ENCODE data around the gene SPDYE6. TPM values are rescaled to one million over a fixed set of nuclear protein-coding genes. Genes with fewer than 3 reads are reported as not detected.

The SPDYE6 gene
- total and polyA plus RNA-seq, 2 experiments from 2014 or later: not detected

DNA sequence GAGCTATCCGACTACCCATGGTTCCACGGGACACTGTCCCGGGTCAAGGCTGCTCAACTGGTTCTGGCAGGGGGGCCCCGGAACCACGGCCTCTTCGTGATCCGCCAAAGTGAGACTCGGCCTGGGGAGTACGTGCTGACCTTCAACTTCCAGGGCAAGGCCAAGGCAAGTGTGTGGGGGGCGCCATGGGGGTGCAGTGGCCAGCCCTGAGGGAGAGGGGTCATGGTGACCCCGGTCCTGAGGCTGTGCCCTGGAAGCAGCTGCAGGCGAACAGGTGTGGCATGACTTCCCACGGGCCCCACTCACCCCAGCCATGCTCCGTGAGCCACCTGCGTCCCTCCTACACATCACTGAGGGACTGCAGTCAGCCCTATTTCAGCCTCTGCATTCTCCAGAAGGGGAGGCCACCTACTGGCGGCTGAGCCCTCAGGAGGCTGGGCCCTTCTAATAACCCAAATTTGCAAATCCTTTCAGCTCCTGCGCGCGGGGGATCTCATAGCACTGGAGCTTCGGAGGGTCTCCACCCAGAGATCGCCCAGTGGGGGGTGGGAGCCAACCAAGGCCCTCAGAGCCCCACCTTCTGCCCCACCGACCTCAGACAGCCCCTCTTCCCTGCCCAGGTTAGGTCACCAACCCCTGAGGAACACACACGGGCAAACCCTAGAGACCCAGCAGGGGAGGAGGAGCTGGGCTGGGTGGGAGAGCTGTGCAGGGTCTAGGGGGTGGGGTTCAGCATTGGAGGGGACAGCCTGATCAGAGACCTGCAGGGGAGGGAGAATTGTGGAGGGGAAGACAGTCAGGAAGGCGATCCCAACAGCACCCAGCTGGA lies 38.8 kb downstream of the SPDYE6 start:
- no peak overlapping the region; the same call in 1 of the 2 replicates for H3K27ac Mint-ChIP-seq
- no peak overlapping the region for H3K4me3 ChIP-seq
- DNase-seq (ENCODE audit: low spot score): peak; percentile 43
- H3K4me1 ChIP-seq (ENCODE audit: insufficient read depth): peaks cover 3% of the 10 kb centered on the region; the same call in 1 of the 2 replicates
- peaks cover 16% of the 10 kb centered on the region for H3K36me3 Mint-ChIP-seq (ENCODE audit: low read depth)
- peaks cover 16% of the 10 kb centered on the region for H3K27me3 Mint-ChIP-seq (ENCODE audit: insufficient read depth, low read depth, poor library complexity)
- H3K4me2 ChIP-seq: no peak overlapping the region
- TF ChIP-seq, protein P1, sequence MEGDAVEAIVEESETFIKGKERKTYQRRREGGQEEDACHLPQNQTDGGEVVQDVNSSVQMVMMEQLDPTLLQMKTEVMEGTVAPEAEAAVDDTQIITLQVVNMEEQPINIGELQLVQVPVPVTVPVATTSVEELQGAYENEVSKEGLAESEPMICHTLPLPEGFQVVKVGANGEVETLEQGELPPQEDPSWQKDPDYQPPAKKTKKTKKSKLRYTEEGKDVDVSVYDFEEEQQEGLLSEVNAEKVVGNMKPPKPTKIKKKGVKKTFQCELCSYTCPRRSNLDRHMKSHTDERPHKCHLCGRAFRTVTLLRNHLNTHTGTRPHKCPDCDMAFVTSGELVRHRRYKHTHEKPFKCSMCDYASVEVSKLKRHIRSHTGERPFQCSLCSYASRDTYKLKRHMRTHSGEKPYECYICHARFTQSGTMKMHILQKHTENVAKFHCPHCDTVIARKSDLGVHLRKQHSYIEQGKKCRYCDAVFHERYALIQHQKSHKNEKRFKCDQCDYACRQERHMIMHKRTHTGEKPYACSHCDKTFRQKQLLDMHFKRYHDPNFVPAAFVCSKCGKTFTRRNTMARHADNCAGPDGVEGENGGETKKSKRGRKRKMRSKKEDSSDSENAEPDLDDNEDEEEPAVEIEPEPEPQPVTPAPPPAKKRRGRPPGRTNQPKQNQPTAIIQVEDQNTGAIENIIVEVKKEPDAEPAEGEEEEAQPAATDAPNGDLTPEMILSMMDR (conservative IDR thresholded peaks at IDR 0.05; ENCODE audit: low read depth in 2 of 2): peak; percentile 15 to 51; a peak in 2 of 4 replicates
- TF ChIP-seq ZNF331 (CRISPR knock-in tag; IDR thresholded peaks at IDR 0.05; ENCODE audit: low read depth) (no peak), POLR2AphosphoS5 (IDR thresholded peaks at IDR 0.05; ENCODE audit: low read depth) (no peak), STAT1 (IDR thresholded peaks at IDR 0.05; ENCODE audit: unreplicated experiment) (no peak)
- no peaks in the 10 kb centered on the region for H3K9me2 ChIP-seq (ENCODE audit: insufficient read depth)
- H3K9me3 Mint-ChIP-seq: no peaks in the 10 kb centered on the region
- no peaks in the 10 kb centered on the region for H3K79me2 ChIP-seq (replicated peaks; ENCODE audit: insufficient read depth)
- ATAC-seq: peak; percentile 47
- H3K27me3 ChIP-seq (ENCODE audit: insufficient read depth): no peaks in the 10 kb centered on the region
- 0 out of 2 replicates have a peak, but pooled peaks cover 3% of the 10 kb centered on the region for H3F3A ChIP-seq (replicated peaks; ENCODE audit: low read depth)
- H3K4me3 Mint-ChIP-seq: no peak overlapping the region
- H2AFZ ChIP-seq: no peak overlapping the region
- no peaks in the 10 kb centered on the region for H3K36me3 ChIP-seq (ENCODE audit: insufficient read depth)
- H4K20me1 ChIP-seq (replicated peaks; ENCODE audit: insufficient read depth): no peaks in the 10 kb centered on the region
- H3K27ac ChIP-seq (ENCODE audit: low read depth): no peak overlapping the region
- H3K4me1 Mint-ChIP-seq: peaks cover 14% of the 10 kb centered on the region; the same call in 2 of the 3 replicates

DNA sequence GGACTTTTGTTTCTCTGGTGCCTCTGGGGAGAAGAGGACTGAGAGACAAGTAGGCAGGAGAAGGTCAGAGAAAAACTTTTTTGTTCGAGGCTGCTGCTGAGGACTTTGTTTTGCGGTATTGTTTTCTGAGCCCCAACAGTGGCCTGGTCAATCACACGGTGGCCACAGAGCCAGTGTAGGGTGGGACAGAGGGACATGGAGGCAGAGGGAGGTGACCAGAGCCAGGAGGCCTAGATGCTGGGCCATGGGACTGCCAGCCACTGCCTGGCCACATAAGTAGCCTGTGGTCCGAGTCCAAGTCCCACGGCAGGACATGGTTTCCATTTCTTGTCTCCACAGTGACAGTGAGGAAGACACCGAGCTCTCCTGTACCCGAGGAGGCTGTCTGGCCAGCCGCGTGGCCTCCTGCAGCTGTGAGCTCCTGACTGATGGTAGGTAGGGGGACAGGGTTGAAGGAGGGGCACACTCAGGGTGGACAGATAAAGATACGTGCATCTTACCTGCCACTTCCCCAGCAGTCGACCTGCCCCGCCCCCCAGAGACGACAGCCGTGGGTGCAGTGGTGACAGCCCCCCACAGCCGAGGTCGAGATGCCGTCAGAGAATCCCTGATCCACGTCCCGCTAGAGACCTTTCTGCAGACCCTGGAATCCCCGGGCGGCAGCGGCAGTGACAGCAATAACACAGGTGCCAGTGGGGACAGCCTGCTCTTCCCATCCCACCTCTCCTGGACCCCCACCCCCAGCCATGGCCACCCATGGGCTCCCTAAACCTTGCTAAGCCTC lies 42.1 kb downstream of the SPDYE6 start:
- H3K36me3 ChIP-seq (ENCODE audit: insufficient read depth): no peaks in the 10 kb centered on the region
- peaks cover 23% of the 10 kb centered on the region for H3K36me3 Mint-ChIP-seq (ENCODE audit: low read depth)
- no peaks in the 10 kb centered on the region for H3K9me2 ChIP-seq (ENCODE audit: insufficient read depth)
- ATAC-seq (no peak), DNase-seq (ENCODE audit: low spot score) (no peak)
- no peaks in the 10 kb centered on the region; the same call in 1 of the 2 replicates for H3K4me1 ChIP-seq (ENCODE audit: insufficient read depth)
- H3K79me2 ChIP-seq (replicated peaks; ENCODE audit: insufficient read depth): no peaks in the 10 kb centered on the region
- H3K27ac ChIP-seq (ENCODE audit: low read depth): peak overlapping the region; percentile 55; the same call in 1 of the 2 replicates
- H3K27me3 ChIP-seq (ENCODE audit: insufficient read depth): no peaks in the 10 kb centered on the region
- no peaks in the 10 kb centered on the region for H4K20me1 ChIP-seq (replicated peaks; ENCODE audit: insufficient read depth)
- H3K4me3 ChIP-seq: no peak overlapping the region
- no peak overlapping the region for H3K4me3 Mint-ChIP-seq
- H3K9me3 Mint-ChIP-seq: no peaks in the 10 kb centered on the region
- no peak overlapping the region for H3K27ac Mint-ChIP-seq
- H3K4me1 Mint-ChIP-seq: peaks cover 12% of the 10 kb centered on the region; the same call in 2 of the 3 replicates
- no peak overlapping the region for H3K4me2 ChIP-seq
- H2AFZ ChIP-seq: no peak overlapping the region
- no peaks in the 10 kb centered on the region for H3F3A ChIP-seq (replicated peaks; ENCODE audit: low read depth)
- peaks cover 12% of the 10 kb centered on the region for H3K27me3 Mint-ChIP-seq (ENCODE audit: insufficient read depth, low read depth, poor library complexity)
- no peak for TF ChIP-seq ZNF114 (CRISPR knock-in tag; IDR thresholded peaks at IDR 0.05)
- no peak for TF ChIP-seq ZNF331 (CRISPR knock-in tag; IDR thresholded peaks at IDR 0.05; ENCODE audit: low read depth)
- TF ChIP-seq, protein P2, sequence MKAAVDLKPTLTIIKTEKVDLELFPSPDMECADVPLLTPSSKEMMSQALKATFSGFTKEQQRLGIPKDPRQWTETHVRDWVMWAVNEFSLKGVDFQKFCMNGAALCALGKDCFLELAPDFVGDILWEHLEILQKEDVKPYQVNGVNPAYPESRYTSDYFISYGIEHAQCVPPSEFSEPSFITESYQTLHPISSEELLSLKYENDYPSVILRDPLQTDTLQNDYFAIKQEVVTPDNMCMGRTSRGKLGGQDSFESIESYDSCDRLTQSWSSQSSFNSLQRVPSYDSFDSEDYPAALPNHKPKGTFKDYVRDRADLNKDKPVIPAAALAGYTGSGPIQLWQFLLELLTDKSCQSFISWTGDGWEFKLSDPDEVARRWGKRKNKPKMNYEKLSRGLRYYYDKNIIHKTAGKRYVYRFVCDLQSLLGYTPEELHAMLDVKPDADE (IDR thresholded peaks at IDR 0.05): no peak
- no peak for TF ChIP-seq CREB1 (CRISPR knock-in tag; IDR thresholded peaks at IDR 0.05; ENCODE audit: low read depth)
- no peak for TF ChIP-seq POLR2AphosphoS5 (IDR thresholded peaks at IDR 0.05; ENCODE audit: low read depth)
- TF ChIP-seq, protein P3, sequence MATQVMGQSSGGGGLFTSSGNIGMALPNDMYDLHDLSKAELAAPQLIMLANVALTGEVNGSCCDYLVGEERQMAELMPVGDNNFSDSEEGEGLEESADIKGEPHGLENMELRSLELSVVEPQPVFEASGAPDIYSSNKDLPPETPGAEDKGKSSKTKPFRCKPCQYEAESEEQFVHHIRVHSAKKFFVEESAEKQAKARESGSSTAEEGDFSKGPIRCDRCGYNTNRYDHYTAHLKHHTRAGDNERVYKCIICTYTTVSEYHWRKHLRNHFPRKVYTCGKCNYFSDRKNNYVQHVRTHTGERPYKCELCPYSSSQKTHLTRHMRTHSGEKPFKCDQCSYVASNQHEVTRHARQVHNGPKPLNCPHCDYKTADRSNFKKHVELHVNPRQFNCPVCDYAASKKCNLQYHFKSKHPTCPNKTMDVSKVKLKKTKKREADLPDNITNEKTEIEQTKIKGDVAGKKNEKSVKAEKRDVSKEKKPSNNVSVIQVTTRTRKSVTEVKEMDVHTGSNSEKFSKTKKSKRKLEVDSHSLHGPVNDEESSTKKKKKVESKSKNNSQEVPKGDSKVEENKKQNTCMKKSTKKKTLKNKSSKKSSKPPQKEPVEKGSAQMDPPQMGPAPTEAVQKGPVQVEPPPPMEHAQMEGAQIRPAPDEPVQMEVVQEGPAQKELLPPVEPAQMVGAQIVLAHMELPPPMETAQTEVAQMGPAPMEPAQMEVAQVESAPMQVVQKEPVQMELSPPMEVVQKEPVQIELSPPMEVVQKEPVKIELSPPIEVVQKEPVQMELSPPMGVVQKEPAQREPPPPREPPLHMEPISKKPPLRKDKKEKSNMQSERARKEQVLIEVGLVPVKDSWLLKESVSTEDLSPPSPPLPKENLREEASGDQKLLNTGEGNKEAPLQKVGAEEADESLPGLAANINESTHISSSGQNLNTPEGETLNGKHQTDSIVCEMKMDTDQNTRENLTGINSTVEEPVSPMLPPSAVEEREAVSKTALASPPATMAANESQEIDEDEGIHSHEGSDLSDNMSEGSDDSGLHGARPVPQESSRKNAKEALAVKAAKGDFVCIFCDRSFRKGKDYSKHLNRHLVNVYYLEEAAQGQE (IDR thresholded peaks at IDR 0.05; ENCODE audit: unreplicated experiment): no peak

Data from GM23338 (cell line).